NT2/D1 (cell line): ENCODE data around the gene BTBD10.

Source experiments
- SUZ12 ChIP-seq: IDR thresholded peaks from 2 replicates; pipeline ENCODE4 v1.6.1; 2011; ENCODE audit not compliant: insufficient read length, insufficient read depth; ENCODE audit errors: extremely low read depth
- YY1 ChIP-seq: IDR thresholded peaks from 2 replicates; pipeline ENCODE4 v1.6.1; 2011; ENCODE audit not compliant: insufficient read length, insufficient read depth
- ZNF274 ChIP-seq: IDR thresholded peaks from 2 replicates; pipeline ENCODE4 v1.6.1; 2011; ENCODE audit warnings: mild to moderate bottlenecking, low read depth, low read length

DNA sequence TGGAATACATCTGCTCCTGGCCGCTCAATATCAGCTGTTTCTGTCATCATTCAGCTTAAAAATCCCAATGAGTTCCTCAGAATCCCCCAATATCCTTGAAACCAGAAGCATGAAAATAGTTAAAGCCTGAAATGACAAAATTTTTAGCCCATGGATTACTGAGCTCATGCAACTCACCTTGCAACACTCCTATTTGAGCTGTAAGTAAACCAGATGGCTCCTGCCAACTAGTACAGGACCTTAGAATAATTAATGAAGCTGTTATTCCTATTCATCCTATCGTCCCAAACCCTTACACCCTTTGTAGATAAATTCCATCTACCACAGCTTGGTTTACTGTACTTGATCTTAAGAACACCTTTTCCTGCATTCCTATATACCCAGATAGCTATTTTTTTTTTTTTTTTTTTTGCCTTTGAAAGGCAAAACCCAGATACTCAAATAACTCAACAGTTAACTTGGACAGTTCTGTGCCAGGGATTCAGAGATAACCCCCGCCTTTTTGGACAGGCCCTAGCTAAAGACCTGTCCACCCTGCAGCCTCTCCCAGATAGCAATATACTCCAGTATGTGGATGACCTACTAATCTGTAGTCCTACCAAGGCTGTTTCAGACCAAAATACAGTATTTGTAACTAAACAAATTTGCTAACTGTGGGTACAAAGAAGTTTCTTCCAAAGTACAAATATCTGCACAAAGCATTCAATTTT is 10.1 kb upstream of the BTBD10 start:
- TF ChIP-seq YY1 (no peak), SUZ12 (no peak), ZNF274 (no peak)
